ENCODE data around the gene PAOX. TPM values are rescaled to one million over a fixed set of nuclear protein-coding genes. Genes with fewer than 3 reads are reported as not detected.

Gene PAOX
- total and polyA plus RNA-seq, 2 experiments from 2014 or later: 4.1 to 8.7 TPM

GRCh38 chr10:133372507-133372906 lies 6.6 kb upstream of the PAOX start:
- no peaks in the 10 kb centered on the region for H3K79me2 ChIP-seq (replicated peaks; ENCODE audit: insufficient read depth)
- no peaks in the 10 kb centered on the region for H3K4me1 ChIP-seq (ENCODE audit: insufficient read depth)
- H2AFZ ChIP-seq: no peak overlapping the region
- Mint-ChIP-seq H3K4me3 (peak overlapping the region; percentile 88), H3K9me3 (no peaks in the 10 kb centered on the region; the same call in 2 of the 3 replicates), H3K27ac (no peak overlapping the region), H3K27me3 (ENCODE audit: insufficient read depth, low read depth, poor library complexity) (peaks cover 30% of the 10 kb centered on the region), H3K4me1 (peaks cover 5% of the 10 kb centered on the region), H3K36me3 (ENCODE audit: low read depth) (peaks cover 30% of the 10 kb centered on the region)
- H3K36me3 ChIP-seq (ENCODE audit: insufficient read depth): no peaks in the 10 kb centered on the region
- 0 out of 2 replicates have a peak, but pooled peaks cover 3% of the 10 kb centered on the region for H3F3A ChIP-seq (replicated peaks; ENCODE audit: low read depth)
- H4K20me1 ChIP-seq (replicated peaks; ENCODE audit: insufficient read depth): peaks cover 4% of the 10 kb centered on the region; the same call in 1 of the 2 replicates
- ATAC-seq (peak; percentile 6; the same call in 2 of the 3 replicates), DNase-seq (ENCODE audit: low spot score) (no peak)
- H3K9me2 ChIP-seq (ENCODE audit: insufficient read depth): no peaks in the 10 kb centered on the region
- H3K27me3 ChIP-seq (ENCODE audit: insufficient read depth): peaks cover 39% of the 10 kb centered on the region
- no peak overlapping the region for H3K4me2 ChIP-seq
- no peak for TF ChIP-seq CTCF (conservative IDR thresholded peaks at IDR 0.05; ENCODE audit: low read depth in 2 of 2)
- TF ChIP-seq ETS1 (IDR thresholded peaks at IDR 0.05): no peak
- no peak for TF ChIP-seq REST (IDR thresholded peaks at IDR 0.05; ENCODE audit: unreplicated experiment)
- TF ChIP-seq STAT1 (IDR thresholded peaks at IDR 0.05; ENCODE audit: unreplicated experiment): no peak
- TF ChIP-seq POLR2AphosphoS5 (IDR thresholded peaks at IDR 0.05; ENCODE audit: low read depth): no peak
- TF ChIP-seq ZNF331 (CRISPR knock-in tag; IDR thresholded peaks at IDR 0.05; ENCODE audit: low read depth): no peak
- no peak for TF ChIP-seq JUNB (IDR thresholded peaks at IDR 0.05; ENCODE audit: unreplicated experiment)
- no peak for TF ChIP-seq CREB1 (CRISPR knock-in tag; IDR thresholded peaks at IDR 0.05; ENCODE audit: low read depth)
- TF ChIP-seq EZH2phosphoT487 (IDR thresholded peaks at IDR 0.05; ENCODE audit: unreplicated experiment): no peak
- H3K4me3 ChIP-seq: peak overlapping the region; percentile 26; the same call in 1 of the 2 replicates
- no peak overlapping the region for H3K27ac ChIP-seq (ENCODE audit: low read depth)

Data from GM23338 (cell line).